Measurements from ENCODE around the gene C1orf56.
A peak's percentile ranks its signal among the peaks of the same experiment; 100 is the strongest.

Gene C1orf56

GRCh38 chr1:151054971-151055547 is 7.5 kb downstream of the C1orf56 start:
- DNase-seq (ENCODE audit: extremely low read depth, low read depth), result no peak
- no peak for TF ChIP-seq CTCF (IDR thresholded peaks at IDR 0.05; ENCODE audit: low read depth, low read length)

- DNase-seq (ENCODE audit: extremely low read depth, low read depth), result no peak
- no peak for TF ChIP-seq CTCF (IDR thresholded peaks at IDR 0.05; ENCODE audit: low read depth, low read length)
Observed at GRCh38 chr1:151055581-151055980, 8.0 kb downstream of the C1orf56 start.

GRCh38 chr1:151056149-151056548 is 8.6 kb downstream of the C1orf56 start:
- no peak for DNase-seq (ENCODE audit: extremely low read depth, low read depth)
- TF ChIP-seq CTCF (IDR thresholded peaks at IDR 0.05; ENCODE audit: low read depth, low read length), result no peak

- TF ChIP-seq CTCF (IDR thresholded peaks at IDR 0.05; ENCODE audit: low read depth, low read length), result no peak
- no peak for DNase-seq (ENCODE audit: extremely low read depth, low read depth)
Observed at GRCh38 chr1:151058692-151059091, 11.1 kb downstream of the C1orf56 start.

- DNase-seq (ENCODE audit: extremely low read depth, low read depth), result peak; percentile 35
- peak; percentile 74 for TF ChIP-seq CTCF (IDR thresholded peaks at IDR 0.05; ENCODE audit: low read depth, low read length)
Observed at GRCh38 chr1:151059109-151060006, 11.8 kb downstream of the C1orf56 start, which contains the start of gene CDC42SE1. CDC42SE1 (minus strand) TSS chr1:151059622; CDS start chr1:151055730, 3,892 bp downstream.

GRCh38 chr1:151060007-151060656 is 12.6 kb downstream of the C1orf56 start, which contains the start of gene MLLT11:
MLLT11 (plus strand) TSS chr1:151060397; CDS start chr1:151067225, 6,828 bp downstream.
- DNase-seq (ENCODE audit: extremely low read depth, low read depth), result no peak
- no peak for TF ChIP-seq CTCF (IDR thresholded peaks at IDR 0.05; ENCODE audit: low read depth, low read length)

Data from AG09319 (cell line).